Measurements from ENCODE around the gene NTF4.

The NTF4 gene

DNA sequence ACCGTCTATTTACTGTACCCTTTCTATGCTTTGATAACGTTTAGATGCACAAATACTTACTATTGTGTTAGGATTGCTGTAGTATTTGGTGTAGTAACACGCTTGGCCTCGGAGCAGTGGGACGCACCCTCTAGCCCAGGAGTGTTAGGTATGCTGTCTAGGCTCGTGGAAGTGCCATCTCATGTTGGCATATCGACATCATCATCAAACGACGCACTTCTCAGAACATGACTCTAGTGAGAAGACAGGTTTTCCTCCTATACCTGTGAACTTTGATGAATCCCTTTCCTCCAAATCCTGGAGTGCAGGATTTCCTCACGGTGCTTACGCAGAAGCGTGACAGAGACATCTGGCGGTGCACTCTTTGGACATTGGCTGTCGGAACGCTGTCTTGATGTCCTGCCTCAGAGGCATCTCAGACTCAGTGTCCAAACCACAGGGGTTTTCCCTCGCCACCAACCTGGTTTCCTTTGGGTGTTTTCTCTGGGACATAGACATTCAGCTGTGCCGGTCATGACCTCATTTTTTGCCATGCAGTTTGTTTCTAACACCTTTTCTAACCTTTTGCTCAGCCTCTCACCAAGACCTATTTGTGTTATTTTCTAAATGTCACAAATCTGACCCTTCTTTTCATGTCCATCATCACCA, 26.9 kb upstream of the NTF4 start:
- TF ChIP-seq, protein P1, sequence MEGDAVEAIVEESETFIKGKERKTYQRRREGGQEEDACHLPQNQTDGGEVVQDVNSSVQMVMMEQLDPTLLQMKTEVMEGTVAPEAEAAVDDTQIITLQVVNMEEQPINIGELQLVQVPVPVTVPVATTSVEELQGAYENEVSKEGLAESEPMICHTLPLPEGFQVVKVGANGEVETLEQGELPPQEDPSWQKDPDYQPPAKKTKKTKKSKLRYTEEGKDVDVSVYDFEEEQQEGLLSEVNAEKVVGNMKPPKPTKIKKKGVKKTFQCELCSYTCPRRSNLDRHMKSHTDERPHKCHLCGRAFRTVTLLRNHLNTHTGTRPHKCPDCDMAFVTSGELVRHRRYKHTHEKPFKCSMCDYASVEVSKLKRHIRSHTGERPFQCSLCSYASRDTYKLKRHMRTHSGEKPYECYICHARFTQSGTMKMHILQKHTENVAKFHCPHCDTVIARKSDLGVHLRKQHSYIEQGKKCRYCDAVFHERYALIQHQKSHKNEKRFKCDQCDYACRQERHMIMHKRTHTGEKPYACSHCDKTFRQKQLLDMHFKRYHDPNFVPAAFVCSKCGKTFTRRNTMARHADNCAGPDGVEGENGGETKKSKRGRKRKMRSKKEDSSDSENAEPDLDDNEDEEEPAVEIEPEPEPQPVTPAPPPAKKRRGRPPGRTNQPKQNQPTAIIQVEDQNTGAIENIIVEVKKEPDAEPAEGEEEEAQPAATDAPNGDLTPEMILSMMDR (IDR thresholded peaks at IDR 0.05) = no peak
- Histone ChIP-seq H3K4me3 (ENCODE audit: low read depth, low read length) (no peak overlapping the region), H3K4me2 (ENCODE audit: low read length) (no peak overlapping the region), H2AFZ (no peak overlapping the region), H3K36me3 (ENCODE audit: control insufficient read depth, insufficient read depth, low read length) (no peaks in the 10 kb centered on the region), H3K9me3 (ENCODE audit: control insufficient read depth, low read length) (no peaks in the 10 kb centered on the region), H3K27me3 (ENCODE audit: control insufficient read depth, insufficient read depth, low read length) (no peaks in the 10 kb centered on the region), H3K27ac (no peak overlapping the region), H3K4me1 (peaks cover 6% of the 10 kb centered on the region), H3K79me2 (peaks cover 46% of the 10 kb centered on the region), H3K9ac (no peak overlapping the region)

DNA sequence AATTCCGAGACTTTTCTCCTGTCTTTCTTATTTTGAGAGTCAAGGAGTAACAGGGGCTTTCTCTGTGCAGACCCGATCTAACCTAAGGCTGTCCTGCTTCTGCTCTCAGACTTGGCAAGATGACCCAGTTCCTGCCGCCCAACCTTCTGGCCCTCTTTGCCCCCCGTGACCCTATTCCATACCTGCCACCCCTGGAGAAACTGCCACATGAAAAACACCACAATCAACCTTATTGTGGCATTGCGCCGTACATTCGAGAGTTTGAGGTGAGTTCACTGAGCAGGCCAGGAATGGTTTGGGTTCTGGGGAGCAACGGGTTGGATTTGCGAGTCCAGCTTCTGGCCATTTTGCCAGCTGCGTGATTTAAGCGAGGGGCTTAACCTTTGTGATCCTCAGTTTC, 21.7 kb upstream of the NTF4 start:
- Histone ChIP-seq H2AFZ (no peak overlapping the region), H3K9me3 (ENCODE audit: control insufficient read depth, low read length) (no peaks in the 10 kb centered on the region), H3K27ac (no peak overlapping the region), H3K4me3 (ENCODE audit: low read depth, low read length) (peak overlapping the region; percentile 81), H3K36me3 (ENCODE audit: control insufficient read depth, insufficient read depth, low read length) (no peaks in the 10 kb centered on the region), H3K4me1 (peaks cover 11% of the 10 kb centered on the region), H3K27me3 (ENCODE audit: control insufficient read depth, insufficient read depth, low read length) (no peaks in the 10 kb centered on the region), H3K9ac (peak overlapping the region; percentile 49), H3K4me2 (ENCODE audit: low read length) (peak overlapping the region; percentile 90), H3K79me2 (peaks cover 44% of the 10 kb centered on the region)
- TF ChIP-seq, protein P1 (IDR thresholded peaks at IDR 0.05) = no peak

DNA sequence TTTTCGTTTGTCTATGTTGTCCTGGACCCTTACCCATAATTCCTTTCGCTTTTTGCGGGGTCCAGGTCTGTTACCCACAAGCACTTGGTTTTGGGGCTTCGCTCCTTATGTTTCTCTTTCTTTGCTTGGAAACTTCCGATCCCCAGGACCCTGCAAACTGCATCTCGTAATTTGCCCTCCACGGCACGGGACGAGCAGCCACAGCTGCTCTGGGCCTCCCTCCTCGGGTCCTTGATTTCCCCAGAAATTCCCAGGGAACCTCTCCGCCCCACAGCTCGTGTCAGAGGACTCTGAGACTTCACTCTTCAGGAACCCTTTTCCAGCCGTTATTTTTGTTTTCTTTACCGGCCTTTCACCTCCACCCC, 21.2 kb upstream of the NTF4 start:
- peaks cover 11% of the 10 kb centered on the region for H3K4me1 ChIP-seq
- peak overlapping the region; percentile 49 for H3K9ac ChIP-seq
- no peaks in the 10 kb centered on the region for H3K9me3 ChIP-seq (ENCODE audit: control insufficient read depth, low read length)

DNA sequence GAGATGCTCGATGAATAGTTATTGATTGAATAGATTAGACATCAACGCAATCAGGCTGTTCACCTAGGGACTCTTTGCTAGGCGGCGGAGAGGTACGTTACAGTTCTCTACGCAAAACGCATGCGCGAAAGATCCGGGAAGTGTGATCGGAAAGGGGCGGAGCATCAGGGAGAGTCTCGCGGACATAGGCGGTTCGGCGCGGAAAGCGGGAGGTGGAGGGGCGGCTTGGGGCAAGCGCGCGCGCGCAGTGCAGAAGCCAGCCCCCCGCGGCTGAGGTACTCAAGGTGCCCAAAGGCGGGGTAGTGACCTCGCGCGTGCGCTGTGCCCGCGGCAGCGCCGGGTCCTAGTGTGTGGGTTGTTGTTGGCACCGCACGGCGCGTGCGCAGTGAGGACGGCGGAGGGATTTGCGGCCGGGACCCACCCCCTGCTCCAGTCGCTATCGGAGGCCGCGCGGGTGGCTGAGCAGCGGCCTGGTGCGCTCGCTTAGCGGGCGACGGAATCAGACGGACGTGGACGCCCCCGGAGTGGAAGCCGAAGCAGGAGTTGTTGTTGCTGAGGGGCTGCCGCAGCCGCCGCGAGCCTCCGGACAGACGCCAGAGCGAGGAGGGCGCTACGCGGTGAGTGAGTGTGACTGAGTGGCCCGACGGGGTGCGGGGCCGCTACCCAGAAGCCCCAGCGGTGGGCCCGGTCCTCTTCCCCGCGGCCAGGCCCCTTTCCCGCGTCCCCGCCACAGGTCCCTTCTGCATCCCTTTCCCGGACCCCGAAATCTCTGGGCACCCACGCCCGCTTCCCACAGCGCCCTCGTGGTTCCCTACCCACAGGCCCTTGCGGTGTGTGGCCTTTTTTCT, 20.6 kb upstream of the NTF4 start, which contains the start of gene SNRNP70:
SNRNP70 (plus strand) TSS at position 432 of the 848 bp plus-strand sequence. CDS start 964 bp downstream, outside the sequence.
- Histone ChIP-seq H3K79me2 (peaks cover 38% of the 10 kb centered on the region), H3K4me1 (peaks cover 11% of the 10 kb centered on the region), H3K4me2 (ENCODE audit: low read length) (peak within 1 kb of the TSS; percentile 90), H3K27me3 (ENCODE audit: control insufficient read depth, insufficient read depth, low read length) (no peaks in the 10 kb centered on the region), H3K27ac (peak within 1 kb of the TSS; percentile 88), H3K4me3 (ENCODE audit: low read depth, low read length) (peak within 1 kb of the TSS; percentile 81), H3K9me3 (ENCODE audit: control insufficient read depth, low read length) (no peaks in the 10 kb centered on the region), H3K9ac (peak within 1 kb of the TSS; percentile 49), H3K36me3 (ENCODE audit: control insufficient read depth, insufficient read depth, low read length) (no peaks in the 10 kb centered on the region), H2AFZ (peak within 1 kb of the TSS; percentile 100)
- TF ChIP-seq, protein P1 (IDR thresholded peaks at IDR 0.05) = no peak

More for the DNA sequence above, 21.2 kb upstream of the NTF4 start:
- TF ChIP-seq, protein P1 (IDR thresholded peaks at IDR 0.05) = no peak
- H3K79me2 ChIP-seq = peaks cover 43% of the 10 kb centered on the region
- H3K4me3 ChIP-seq (ENCODE audit: low read depth, low read length) = peak overlapping the region; percentile 81
- H3K27ac ChIP-seq = peak overlapping the region; percentile 88
- no peaks in the 10 kb centered on the region for H3K36me3 ChIP-seq (ENCODE audit: control insufficient read depth, insufficient read depth, low read length)
- H2AFZ ChIP-seq = peak overlapping the region; percentile 100
- H3K27me3 ChIP-seq (ENCODE audit: control insufficient read depth, insufficient read depth, low read length) = no peaks in the 10 kb centered on the region
- peak overlapping the region; percentile 90 for H3K4me2 ChIP-seq (ENCODE audit: low read length)

Measured in parathyroid adenoma (tissue), 2 donors.